GM12891 (cell line): ENCODE results near the gene ELF2.

Experiments
- PAX5 ChIP-seq: IDR thresholded peaks from 2 replicates; pipeline ENCODE4 v1.6.1; 2011; ENCODE audit warnings: low read length, moderate library complexity, mild to moderate bottlenecking; ENCODE audit not compliant: insufficient read depth, severe bottlenecking
- POLR2A ChIP-seq: IDR thresholded peaks from 2 replicates; pipeline ENCODE4 v1.6.1; 2011; ENCODE audit warnings: low read depth, low read length, control low read depth
- POLR2AphosphoS5 ChIP-seq: IDR thresholded peaks from 2 replicates; pipeline ENCODE4 v1.6.1; 2011; ENCODE audit warnings: low read depth, low read length, control low read depth
- POU2F2 ChIP-seq: IDR thresholded peaks from 2 replicates; pipeline ENCODE4 v1.6.1; 2011; ENCODE audit warnings: low read depth, mild to moderate bottlenecking, control low read depth, low read length, moderate library complexity
- SPI1 ChIP-seq: IDR thresholded peaks from 2 replicates; pipeline ENCODE4 v1.6.1; 2011; ENCODE audit warnings: low read depth, low read length, control low read depth
- TAF1 ChIP-seq: IDR thresholded peaks from 2 replicates; pipeline ENCODE4 v1.6.1; 2011; ENCODE audit warnings: low read depth, low read length, control low read depth

GRCh38 chr4:139207873-139208403, 30.9 kb upstream of the ELF2 start:
- TF ChIP-seq POLR2AphosphoS5 (no peak), TAF1 (no peak), POLR2A (no peak), SPI1 (no peak), PAX5 (no peak), POU2F2 (no peak)
